ENCODE data around the gene PTPN13.

The PTPN13 gene

DNA sequence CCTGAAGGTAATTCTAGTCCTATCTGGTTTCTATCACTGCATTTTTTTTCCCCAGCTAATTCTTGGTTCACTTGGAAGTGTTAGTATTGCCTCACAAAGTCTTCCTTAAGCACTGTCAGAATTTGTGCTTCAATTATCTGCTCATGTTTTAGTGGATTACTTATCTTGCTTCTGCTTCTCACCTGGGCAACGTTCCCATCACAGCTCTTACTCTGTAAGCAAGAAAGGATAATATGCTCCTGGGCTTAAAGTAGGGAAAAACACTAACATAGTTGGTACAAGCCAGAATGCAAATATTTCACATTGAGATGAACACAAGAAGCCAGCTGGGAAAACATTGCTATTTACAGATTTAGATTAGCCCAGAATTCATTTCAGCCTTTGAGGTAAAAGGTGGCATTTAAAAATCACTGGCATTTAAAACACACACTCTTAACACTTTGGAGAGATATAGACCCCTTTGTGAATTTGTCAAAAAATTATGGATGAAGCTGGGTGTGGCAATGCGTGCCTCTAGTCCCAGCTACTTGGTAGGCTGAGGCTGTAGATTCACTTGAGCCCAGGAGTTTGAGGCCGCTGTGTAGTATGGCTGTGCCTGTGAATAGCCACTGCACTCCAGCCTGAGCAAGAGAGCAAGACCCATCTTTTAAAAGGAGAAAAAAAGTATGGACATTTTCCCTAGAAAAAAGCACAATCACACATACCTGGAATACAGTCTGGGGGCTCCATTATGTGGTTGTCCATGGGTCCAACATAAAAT is 6.6 kb upstream of the PTPN13 start:
- no peak for DNase-seq

DNA sequence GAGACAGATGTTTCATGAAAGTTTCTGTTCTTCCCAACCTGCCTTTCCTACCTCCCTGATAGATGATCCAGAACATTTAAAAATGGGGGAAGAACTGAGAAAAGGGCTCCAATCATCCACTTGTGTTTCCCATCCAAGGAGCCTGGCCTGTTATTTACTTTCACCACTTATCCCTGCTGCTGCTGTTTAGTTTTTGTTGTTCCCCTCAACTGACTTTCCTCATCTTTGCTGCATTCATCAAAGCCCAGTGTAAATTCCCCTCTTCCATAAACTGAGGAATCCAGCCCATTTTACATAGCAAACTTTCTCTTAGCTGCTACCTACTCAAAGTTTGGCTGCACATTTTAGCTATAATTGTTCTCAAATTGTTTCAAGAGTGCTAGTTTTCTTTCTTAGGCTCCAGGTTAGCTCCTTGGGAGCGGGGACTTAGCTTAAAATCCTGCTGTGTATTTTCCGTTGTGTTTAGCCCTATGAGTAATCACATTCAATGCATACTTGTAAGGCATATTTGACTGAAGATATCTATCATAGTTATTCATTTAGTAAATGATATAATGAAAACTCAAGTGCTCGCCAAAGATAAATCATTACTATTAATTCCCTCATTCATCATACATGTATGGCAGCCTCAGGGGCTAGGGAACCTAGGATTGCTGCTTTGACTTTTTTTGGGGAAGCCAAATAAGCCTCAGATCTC is 1.4 kb upstream of the PTPN13 start:
- no peak for DNase-seq

DNA sequence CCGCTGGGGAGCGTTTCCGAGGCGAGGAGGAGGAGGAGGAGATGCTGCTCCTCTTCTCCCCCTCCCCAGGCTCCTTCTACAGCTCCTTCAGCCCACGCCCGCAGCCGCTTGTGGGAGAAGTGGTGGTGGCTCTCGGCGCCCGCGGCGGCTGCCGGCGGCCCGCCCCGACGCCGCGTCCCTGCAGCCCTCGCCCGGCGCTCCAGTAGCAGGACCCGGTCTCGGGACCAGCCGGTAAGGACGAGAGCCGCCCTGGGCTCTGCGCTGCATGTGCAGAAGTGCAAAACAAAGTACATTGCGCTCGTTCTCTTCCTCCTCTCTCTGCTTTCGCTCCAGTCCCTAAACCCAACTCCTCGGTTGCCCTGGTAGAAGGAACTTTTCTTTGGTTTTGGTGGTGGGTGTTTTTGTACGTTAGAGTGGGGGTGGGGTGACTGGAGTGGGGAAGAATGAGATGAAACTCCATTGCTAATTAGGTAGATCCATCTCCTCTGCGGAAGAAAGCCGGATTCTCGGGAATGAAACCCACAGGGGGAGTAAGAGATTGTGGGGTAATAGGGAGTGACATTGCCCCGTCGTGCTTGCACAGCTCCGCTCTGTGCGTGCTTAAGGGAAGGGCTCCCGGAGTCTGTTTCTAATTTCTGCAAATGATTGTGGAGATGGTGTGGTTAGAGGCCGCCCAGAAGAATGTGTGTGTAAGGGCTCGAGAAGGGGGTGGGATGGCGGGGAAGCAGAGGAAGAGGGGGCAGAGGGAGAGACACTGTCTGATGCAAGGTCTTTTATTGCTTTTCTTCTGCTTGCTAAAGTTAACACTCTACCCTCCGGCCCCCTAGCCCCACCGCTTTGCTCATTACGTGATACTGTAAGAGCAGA is 677 bp downstream of the PTPN13 start:
- DNase-seq: peak; percentile 0 to 3

DNA sequence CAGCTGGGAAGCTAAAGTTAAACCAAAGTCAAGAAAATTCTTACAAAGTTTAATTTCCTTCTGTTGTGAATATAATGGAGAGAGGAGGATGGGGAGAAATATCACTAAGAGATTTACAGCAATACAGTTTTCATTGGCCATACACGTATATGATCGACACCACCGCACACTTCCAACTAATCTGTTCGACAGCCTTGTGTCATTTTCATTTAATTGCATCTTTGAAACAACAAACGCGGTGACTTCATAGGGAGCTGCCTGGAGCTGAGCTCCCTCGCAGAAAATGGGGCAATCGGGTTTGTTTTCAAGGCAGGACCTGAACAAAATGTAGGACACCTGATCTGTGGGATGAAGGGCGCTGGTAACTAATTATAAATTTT is 1.3 kb downstream of the PTPN13 start:
- no peak for DNase-seq

DNA sequence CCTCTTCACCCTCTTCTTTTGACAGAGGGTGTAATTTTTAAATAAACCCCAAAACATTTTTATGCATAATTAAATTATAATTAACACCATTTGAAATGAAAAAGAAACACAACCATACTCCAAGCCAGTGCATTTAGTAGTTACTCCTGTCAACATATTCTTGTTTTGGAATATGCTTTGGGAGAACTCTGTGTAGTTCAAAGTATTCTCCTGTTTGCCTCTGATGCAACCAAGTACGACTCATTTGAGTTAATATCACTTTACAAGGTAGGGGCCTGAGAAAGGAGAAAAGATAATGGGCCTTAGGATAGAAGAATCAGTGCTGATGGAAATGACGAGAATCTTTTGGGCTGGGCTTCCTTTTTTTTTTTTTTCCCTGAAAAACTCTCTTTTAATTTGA is 2.7 kb downstream of the PTPN13 start:
- DNase-seq: no peak

DNA sequence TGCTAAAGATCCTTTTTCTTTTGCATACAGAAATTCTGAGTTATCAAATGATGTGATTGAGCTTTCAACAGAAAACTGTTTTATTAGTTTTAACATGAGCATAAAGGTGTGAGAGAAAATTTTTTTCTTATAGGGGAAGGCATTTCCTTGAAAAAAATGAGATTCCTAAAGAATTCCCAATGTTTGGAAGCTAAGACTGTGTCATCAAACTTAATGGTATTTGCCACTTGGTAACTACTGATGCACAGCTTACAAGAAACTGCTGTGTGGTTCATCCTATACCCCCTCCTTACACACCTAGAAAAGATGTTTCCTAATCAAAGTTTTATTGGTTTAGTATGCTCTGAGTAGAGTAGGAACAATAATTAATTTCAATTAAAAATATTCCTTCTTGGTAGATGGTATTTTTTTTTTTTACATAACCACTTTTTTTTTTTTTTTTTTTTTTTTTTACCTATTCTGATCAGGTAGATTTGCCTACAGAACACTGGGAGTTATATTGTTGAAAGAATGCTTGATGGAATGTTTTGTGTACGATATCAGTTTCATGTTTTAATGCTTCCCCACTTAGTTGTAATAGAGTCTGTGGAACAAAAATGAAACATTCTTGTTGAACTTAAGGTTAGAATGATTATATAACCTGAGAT is 6.0 kb downstream of the PTPN13 start:
- no peak for DNase-seq

DNA sequence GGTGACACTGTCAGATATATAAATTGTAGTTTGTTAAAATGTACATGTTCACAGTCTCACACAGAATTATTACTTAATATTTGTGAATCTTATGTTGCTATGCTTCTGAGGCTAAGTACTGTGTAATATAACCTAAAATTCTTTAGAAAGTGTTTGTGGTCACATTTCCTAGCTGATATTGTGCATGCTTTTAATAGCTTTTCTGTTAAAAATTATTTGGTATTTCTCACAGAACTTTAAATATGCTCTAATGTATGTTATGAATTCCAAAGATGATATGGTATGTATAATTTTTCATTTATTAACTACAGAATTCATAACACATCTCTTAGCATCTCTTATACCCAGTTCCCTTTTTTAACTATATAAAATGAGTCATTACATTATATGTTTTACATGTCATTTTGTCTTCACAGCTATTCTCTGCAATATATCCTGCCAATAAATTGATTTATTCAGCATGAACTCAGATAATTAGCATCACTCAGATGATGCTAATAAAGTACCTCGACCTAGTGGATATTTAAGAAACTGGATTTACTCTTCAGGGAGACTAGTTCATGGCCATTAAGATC is 9.3 kb downstream of the PTPN13 start:
- no peak for DNase-seq

DNA sequence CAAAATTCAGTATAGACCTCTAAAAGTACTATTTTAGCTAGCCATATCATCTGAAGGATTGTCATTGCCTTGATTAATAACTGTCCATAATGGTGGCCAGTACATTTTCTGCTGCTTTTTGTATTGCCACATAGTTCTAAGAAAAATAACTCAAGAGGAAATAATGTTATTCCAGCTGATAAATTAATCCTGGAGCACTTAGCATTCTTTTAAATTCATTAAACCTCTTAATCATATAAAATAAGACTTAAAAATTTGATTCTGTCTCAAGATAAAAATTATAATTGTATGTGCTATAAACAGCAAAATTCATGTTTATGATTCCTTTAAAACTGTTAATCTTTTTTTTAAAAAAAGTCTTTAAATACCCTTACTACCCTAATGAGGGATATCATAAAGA is 12.7 kb downstream of the PTPN13 start:
- DNase-seq: no peak

DNA sequence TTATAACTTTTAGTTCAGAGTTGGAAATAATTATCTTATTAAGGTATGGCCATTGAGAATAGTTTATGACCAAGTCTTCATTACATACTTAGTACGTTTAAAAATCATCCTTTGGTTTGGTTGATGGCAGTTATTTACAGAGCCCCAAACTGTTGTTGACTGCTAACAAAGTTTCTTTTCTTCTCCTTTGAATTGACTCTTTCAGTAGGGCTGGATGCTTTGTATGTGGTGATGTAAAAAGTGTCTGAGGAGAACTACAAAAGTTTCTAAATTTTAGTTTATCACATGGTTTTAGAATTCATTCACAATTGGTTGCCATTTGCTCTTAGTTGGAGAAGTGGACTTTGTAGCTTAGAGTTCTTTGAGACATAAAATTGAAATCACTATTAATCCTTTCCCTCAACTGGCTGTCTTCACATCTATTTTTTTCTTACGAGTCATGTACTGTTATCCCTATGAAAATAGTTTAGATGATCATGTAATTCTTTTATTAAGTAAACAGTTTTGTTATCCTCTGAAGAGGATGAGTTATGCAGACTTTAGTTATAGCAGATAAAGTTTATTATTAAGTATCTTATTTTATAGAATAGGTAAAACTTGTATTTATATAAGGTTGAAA is 14.8 kb downstream of the PTPN13 start:
- DNase-seq: no peak

DNA sequence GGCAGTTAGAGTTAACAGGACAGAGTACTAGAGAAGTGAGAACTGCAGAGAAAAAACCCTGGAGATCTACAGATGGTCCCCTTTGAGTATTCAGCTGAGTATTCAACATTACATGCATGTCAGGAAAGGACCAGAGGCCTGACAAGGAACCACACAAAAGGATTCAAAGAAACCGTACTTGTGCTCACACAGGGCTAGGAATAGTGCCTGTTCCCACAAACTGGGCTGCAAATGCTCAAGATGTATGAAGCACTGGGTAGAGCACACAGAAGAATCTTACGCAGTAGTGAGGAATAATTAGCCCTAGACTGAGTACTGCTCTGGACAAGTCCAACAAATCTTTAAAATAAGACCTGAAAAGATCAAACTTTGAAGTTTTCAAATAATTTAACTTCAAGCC is 17.6 kb downstream of the PTPN13 start:
- DNase-seq: no peak

DNA sequence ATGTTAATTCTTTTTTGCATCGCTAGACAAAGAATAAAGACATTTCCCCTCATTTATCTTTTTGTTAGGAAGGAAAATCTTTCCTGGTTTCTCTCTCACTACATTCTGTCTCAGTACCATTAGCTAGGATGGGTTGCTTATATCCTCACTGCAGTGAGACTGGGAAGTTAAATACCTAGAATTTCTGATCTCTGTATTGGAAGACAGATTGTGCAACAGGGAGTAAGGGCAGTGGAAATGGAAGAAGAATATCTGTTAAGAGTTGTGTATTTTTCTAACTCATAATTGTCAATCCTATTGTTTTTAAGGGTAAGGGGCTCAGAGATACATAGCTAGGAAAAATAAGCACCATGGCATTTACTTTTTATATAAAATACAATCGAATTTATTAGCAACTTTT is 19.6 kb downstream of the PTPN13 start:
- DNase-seq: no peak

DNA sequence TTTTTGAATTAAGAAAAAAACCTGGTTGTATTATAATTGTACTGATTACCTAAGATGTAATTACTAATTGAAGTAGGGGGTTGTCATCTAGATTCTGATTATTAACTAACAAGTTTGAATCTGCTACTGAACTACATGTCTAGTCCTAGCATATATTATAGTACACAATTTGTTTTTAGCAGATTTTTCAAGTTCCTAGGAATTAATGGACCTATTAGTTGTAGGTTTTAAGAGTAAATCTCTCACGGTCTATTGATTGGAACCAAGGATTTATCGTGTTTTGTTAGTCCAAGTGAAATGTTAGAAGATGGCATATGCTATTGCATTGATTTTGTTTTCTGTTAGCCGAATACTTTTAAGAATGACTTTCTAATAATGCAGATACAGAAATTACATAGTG is 20.8 kb downstream of the PTPN13 start:
- no peak for DNase-seq

DNA sequence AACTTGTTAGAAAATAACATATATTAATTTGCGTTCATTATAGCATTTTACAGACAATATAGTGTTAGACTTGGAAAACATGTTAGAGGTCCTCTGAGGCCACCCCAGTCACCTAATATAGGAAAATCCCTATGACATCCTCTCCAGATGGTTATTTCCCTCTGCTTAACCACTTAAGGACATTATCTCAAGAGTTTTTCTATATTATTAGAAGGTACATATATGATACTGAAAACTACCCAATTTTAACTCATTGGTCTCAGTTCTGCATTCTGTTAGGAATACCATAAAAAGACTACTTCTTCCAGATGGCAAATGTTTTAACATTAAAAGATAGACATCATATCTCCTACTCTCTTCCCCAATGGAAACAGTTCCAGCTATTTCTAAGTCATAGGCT is 21.4 kb downstream of the PTPN13 start:
- no peak for DNase-seq

DNA sequence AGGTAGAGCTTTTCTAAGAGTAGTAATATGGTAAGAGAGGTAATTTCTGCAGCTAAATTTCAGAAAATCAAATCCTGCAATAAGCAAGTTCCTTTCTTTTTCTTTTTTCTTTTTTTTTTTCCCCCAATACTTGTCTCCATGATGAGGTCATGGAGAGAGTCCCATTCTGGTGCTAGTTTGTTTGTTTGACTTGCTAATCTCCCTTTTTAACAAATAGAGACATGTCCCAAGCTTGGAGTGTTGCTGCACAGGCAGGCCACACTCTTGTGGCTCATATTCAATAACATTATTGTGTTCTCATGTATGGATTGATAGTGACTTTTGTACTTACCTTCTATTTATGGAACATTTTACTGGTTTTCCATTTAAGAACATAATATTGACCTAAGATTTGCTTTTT is 25.5 kb downstream of the PTPN13 start:
- DNase-seq: no peak

DNA sequence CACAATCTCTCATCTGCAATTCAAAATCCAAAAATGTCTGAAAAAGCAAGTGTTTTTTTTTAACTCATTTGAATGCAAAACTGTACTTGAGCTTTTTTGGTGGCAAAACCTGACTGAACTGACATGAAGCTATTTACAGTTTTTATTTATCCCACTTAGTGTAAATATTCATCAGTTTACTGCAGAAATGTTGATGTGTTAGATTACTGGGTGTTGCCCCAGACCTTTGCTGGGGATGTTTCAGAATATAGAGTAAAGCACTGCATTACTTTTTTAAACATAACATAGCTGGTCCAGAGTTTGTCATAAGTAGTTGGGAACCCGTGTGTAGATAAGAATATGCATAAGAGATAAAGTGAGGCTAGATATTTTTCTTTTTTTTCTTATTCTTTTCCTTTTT is 27.3 kb downstream of the PTPN13 start:
- DNase-seq: no peak

DNA sequence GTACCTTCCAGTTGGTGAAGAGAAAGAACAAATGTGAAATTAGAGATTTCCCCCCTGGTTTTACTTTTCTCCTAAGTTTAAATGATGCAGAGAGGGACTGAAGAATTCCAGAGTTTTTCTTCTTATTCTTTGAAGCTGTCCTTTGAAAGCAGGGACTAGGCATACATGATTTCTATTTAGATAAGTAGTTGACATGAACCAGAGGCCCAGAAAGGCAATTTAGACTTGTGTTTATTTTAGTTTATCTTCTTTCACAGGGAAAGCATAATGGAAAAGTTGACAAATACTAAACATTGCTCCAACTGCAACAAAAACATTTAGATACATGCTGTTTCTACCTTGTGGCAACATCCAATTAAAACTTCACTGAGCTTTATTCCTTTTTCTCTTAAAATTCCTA is 32.0 kb downstream of the PTPN13 start:
- no peak for DNase-seq

DNA sequence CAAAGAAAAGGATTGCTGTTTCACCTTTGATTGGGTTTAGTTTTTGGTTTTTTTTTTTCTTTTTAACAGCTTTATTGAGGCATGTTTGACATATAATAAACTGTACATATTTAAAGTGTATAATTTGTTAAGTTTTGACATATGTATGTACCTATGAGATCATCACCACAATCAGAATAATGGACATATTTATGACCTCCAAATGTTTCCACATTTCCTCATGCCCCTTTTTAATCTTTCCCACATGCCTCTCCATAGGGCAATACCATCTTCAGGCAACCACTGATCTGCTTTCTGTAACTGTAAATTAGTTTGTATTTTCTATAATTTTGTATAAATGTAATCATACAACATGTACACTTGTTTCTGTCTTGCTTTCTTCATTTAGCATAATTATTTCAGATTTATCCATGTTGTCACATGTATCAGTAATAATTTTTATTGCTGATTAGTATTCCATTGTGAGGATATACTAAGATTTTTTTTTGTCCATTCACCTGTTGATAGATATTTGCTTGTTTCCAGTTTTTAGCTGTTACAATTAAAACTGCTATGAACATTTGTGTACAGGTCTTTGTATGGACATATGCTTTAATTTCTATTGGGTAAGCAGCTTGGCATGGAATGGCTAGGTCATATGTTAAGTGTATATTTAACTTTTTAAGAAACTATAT is 33.5 kb downstream of the PTPN13 start:
- DNase-seq: no peak

DNA sequence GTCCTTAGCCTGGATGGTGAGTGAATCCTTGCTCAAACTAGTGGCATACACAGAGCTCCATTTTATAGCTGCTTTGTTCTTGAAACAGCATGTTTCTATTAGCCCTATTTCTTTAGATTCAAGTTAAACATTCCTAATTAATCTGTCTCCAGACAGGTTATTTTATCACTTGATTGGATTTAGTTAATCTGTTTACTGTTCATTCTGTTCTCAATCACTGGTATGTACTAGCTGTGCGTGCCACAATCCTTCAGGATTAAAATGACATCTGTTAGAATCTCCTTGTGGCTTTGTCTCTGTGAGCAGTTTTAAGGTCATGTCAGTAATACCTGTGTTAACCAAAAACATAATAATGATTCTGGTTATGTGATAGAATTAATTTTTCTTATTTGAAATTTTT is 36.5 kb downstream of the PTPN13 start:
- no peak for DNase-seq

DNA sequence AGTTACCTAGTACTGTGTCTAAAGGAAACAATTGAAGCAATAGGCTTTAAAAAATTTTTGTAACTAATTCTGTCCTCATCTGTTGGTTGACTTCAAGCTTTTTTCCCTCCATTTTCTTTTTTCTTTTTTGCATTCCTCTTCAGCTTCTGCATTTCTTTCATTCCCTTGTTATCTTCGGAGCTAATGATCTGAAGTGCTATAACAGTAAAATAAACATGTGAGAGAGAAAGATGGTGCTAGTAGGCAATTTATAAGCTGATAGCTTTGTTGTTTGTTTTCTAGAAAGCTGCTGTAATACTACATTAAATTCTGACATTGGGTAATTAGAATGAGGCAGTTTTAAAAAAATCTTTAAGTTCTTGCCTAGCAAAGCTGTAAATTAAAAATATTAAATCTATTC is 37.1 kb downstream of the PTPN13 start:
- DNase-seq: no peak

DNA sequence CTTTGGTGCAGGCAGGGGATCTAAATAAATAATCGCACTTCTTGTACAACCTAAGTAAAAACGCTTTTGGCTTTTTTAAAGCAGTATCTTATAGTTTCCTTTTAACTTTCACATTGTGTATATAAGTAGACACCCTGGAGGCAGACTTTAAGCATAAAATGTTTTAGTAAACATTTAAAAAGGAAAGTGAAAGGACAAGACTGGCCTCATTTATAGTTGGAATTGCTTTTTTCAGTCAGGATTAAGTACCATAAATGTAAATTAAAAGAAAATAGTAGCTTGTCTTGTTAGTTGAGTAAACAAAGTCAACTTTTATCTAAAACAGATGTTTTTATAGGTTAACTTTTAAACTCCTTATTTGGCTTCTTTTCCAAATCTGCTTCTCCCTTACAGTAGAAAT is 39.7 kb downstream of the PTPN13 start:
- no peak for DNase-seq

DNA sequence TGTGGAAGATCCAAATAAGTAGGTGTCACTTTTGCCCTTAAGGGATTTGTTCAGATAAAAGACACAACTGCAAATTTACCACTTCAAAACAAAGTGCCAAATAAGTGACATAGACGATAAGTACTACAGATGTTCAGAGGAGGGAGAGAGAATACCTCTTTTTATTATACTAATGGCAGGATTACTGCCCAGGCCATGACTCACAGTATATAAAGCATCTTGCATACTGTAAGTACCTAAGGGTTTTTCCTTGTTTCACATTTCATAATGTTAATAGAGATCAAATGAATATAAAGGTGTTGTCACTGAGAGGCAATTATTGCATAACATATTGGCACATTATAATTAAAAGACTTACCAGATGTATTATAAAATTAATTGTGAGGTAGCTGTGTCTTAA is 46.4 kb downstream of the PTPN13 start:
- no peak for DNase-seq

DNA sequence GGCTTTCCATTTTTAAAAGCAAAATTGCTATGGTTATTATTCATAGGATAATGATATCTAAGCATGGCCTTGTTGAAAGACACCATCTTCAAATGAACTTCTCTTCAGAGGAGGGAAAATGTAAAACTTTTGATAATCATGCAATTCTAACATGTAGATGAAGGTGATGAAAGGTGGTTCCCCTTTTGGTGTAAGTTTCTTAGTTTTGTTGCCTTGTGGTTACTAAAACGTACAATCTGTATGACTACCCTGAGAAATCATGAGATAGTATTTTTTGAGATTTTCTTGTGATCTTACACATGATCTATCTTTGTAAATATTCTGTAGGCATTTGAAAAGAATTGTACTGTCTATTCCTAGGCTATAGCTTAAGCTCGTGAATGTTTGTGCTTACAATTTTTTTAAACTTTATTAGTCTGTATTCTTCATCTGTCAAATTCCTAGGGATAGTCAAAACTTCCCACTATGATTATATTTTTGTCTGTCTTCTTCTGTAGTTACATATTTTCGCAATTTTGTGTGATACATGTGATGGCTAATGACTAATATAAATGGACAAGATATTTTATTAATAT is 47.5 kb downstream of the PTPN13 start:
- no peak for DNase-seq

All from activated CD4-positive, alpha-beta T cell treated with anti-CD3 and anti-CD28 coated beads, Interleukin-2, amount 50 U/mL, for 4 hours (primary cell).